Nephron (organoid): Measurements from ENCODE around the gene SLC43A1.
A peak's percentile ranks its signal among the peaks of the same experiment; 100 is the strongest.

Source experiments
- H3K27ac Mint-ChIP-seq, 3 experiments: 2 replicates each; pipeline ENCODE4 v1.8.0; 2020; ENCODE audit warnings: mixed read lengths in 3 of 3, mild to moderate bottlenecking in 2 of 3, moderate library complexity in 1 of 3
- H3K27me3 Mint-ChIP-seq: 2 replicates; pipeline ENCODE4 v1.8.0; 2021; ENCODE audit warnings: low read depth, mild to moderate bottlenecking, moderate library complexity, mixed read lengths
- H3K36me3 Mint-ChIP-seq: 2 replicates; pipeline ENCODE4 v1.8.0; 2020; ENCODE audit warnings: low read depth, mixed read lengths
- H3K4me1 Mint-ChIP-seq: 2 replicates; pipeline ENCODE4 v1.8.0; 2020; ENCODE audit warnings: mixed read lengths
- H3K4me3 Mint-ChIP-seq, 3 experiments: 2 replicates each; pipeline ENCODE4 v1.8.0; 2020; ENCODE audit warnings: mild to moderate bottlenecking in 3 of 3, mixed read lengths in 3 of 3, moderate library complexity in 2 of 3
- H3K9me3 Mint-ChIP-seq: 2 replicates; pipeline ENCODE4 v1.8.0; 2020; ENCODE audit warnings: mixed read lengths
- TF ChIP-seq, protein P1 (sequence below), 3 experiments: fragments of 200-600 bp; sonication (generic); IDR thresholded peaks; one replicate each; pipeline ENCODE4 v1.5.0; 2021; ENCODE audit warnings: antibody characterized with exemption in 3 of 3; ENCODE audit not compliant: unreplicated experiment in 3 of 3

The SLC43A1 gene

GRCh38 chr11:57527056-57527631 lies 11.6 kb upstream of the SLC43A1 start:
- TF ChIP-seq, protein P1, sequence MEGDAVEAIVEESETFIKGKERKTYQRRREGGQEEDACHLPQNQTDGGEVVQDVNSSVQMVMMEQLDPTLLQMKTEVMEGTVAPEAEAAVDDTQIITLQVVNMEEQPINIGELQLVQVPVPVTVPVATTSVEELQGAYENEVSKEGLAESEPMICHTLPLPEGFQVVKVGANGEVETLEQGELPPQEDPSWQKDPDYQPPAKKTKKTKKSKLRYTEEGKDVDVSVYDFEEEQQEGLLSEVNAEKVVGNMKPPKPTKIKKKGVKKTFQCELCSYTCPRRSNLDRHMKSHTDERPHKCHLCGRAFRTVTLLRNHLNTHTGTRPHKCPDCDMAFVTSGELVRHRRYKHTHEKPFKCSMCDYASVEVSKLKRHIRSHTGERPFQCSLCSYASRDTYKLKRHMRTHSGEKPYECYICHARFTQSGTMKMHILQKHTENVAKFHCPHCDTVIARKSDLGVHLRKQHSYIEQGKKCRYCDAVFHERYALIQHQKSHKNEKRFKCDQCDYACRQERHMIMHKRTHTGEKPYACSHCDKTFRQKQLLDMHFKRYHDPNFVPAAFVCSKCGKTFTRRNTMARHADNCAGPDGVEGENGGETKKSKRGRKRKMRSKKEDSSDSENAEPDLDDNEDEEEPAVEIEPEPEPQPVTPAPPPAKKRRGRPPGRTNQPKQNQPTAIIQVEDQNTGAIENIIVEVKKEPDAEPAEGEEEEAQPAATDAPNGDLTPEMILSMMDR (IDR thresholded peaks at IDR 0.05; ENCODE audit: unreplicated experiment in 3 of 3): peak; percentile 90 to 95 (median 92)
- peak overlapping the region in 1 of 3 experiments; percentile 12 for H3K27ac Mint-ChIP-seq
- no peaks in the 10 kb centered on the region for H3K27me3 Mint-ChIP-seq
- peak overlapping the region in 2 of 3 experiments; percentile 11 to 16 for H3K4me3 Mint-ChIP-seq
- peaks cover 15% of the 10 kb centered on the region for H3K4me1 Mint-ChIP-seq
- H3K9me3 Mint-ChIP-seq: no peaks in the 10 kb centered on the region
- H3K36me3 Mint-ChIP-seq: peaks cover 4% of the 10 kb centered on the region

DNA sequence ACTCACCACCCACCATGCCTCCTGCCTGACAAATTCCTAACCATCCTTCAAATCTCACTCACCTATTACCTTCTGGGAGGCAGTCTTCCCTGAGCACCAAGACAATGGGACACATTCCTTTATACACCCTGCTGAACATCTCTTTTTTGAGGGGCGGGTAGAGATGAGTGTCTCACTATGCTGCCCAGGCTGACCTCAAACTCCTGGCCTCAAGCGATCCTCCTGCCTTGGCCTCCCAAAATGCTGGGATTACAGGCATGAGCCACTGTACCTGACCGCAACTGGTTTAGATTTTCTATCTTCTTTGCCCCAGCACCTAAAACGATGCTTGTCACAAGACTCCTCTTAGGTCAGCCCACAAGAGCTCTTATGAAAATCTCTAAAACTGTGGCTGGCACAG lies 7.9 kb upstream of the SLC43A1 start:
- peaks cover 4% of the 10 kb centered on the region for H3K27me3 Mint-ChIP-seq
- H3K27ac Mint-ChIP-seq: no peak overlapping the region
- TF ChIP-seq, protein P1 (IDR thresholded peaks at IDR 0.05; ENCODE audit: unreplicated experiment in 3 of 3): no peak
- peaks cover 6% of the 10 kb centered on the region for H3K4me1 Mint-ChIP-seq
- peaks cover 4% of the 10 kb centered on the region for H3K36me3 Mint-ChIP-seq
- no peaks in the 10 kb centered on the region for H3K9me3 Mint-ChIP-seq
- no peak overlapping the region for H3K4me3 Mint-ChIP-seq

DNA sequence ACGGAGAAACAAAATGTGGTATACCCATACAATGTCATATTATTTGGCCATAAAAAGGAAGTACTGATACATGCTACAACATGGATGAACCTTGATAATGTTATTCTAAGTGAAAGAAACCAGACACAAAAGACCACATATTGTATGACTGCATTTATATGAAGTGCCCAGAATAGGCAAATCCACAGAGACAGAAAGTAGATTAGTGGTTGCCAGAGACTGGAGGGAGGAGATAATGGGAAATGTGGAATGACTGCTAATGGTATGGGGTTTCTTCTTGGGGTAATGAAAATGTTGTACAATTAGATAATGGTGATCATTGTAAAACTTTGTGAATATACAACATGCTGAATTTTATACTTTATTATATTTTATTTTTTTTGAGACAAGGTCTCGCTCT lies 5.6 kb upstream of the SLC43A1 start:
- peaks cover 2% of the 10 kb centered on the region for H3K9me3 Mint-ChIP-seq
- TF ChIP-seq, protein P1 (IDR thresholded peaks at IDR 0.05; ENCODE audit: unreplicated experiment in 3 of 3): no peak
- no peak overlapping the region for H3K4me3 Mint-ChIP-seq
- no peak overlapping the region for H3K27ac Mint-ChIP-seq
- peaks cover 15% of the 10 kb centered on the region for H3K27me3 Mint-ChIP-seq
- H3K4me1 Mint-ChIP-seq: no peaks in the 10 kb centered on the region
- H3K36me3 Mint-ChIP-seq: peaks cover 4% of the 10 kb centered on the region

DNA sequence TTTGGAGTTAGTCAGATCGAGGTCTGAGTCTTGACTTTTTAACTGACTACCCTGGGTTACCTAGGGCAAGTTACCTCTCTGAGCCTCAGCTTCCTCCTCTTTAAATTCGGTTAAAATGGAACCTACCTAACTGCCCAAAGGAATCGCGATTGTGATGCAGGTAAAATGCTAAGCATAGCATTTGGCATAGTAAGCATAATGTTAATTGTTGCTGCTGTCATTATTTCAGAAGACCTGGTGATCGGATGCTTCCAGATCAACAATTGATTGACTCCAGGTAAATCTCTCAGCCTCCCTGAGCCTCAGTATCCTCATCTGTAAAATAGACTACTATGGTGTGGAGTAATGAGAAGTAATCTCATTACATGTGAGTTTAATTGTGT lies 550 bp upstream of the SLC43A1 start:
- H3K9me3 Mint-ChIP-seq: peaks cover 2% of the 10 kb centered on the region
- H3K27ac Mint-ChIP-seq: peak overlapping the region in 1 of 3 experiments; percentile 14
- H3K36me3 Mint-ChIP-seq: no peaks in the 10 kb centered on the region
- no peaks in the 10 kb centered on the region for H3K4me1 Mint-ChIP-seq
- TF ChIP-seq, protein P1 (IDR thresholded peaks at IDR 0.05; ENCODE audit: unreplicated experiment in 3 of 3): no peak
- peak overlapping the region; percentile 90 to 96 (median 93) for H3K4me3 Mint-ChIP-seq
- H3K27me3 Mint-ChIP-seq: peaks cover 31% of the 10 kb centered on the region

DNA sequence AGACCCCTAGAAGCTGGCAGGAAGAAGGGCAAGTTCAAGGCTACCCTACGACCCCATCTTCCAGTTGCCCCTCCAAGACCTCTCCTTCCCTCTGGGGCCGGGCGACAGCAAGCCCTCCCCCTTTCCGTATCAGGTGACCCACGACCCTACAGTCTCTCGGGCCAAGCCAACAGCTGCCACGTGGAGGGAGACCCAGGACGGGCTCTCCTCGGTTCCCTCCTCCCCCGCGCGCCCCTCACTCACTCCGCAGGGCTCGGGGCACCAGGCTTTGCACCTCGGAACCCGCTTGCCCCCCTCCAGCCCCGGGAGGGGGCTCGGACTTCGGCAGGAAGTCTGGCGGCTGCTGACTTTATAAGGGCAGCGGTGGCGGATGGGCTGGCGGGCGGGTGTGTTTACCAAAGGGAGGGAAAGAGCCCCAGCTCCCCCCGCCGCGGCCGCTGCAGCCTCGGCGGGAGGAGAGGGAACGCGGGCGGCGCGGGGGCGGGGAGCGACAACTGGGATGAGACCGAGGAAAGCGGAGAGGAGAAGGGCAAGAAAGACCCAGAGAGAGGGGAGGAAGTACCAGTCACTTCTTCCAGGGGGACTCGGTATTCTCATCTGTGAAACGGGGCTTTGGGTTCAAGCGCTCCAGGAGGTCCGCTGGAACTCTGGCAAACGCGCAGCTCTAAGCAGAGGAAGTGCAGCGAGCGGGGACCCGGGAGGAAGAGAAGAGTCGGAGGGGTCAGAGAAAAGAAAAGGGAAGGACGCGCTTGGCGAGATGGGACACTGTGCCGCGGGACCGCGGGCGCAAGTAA lies 767 bp downstream of the SLC43A1 start:
- no peaks in the 10 kb centered on the region for H3K4me1 Mint-ChIP-seq
- no peaks in the 10 kb centered on the region for H3K36me3 Mint-ChIP-seq
- peaks cover 32% of the 10 kb centered on the region for H3K27me3 Mint-ChIP-seq
- peaks cover 2% of the 10 kb centered on the region for H3K9me3 Mint-ChIP-seq
- TF ChIP-seq, protein P1 (IDR thresholded peaks at IDR 0.05; ENCODE audit: unreplicated experiment in 3 of 3): no peak
- H3K27ac Mint-ChIP-seq: peak overlapping the region in 1 of 3 experiments; percentile 83
- peak overlapping the region; percentile 96 to 97 (median 96) for H3K4me3 Mint-ChIP-seq
